ENCODE results near the gene DMRTC2.

DNA sequence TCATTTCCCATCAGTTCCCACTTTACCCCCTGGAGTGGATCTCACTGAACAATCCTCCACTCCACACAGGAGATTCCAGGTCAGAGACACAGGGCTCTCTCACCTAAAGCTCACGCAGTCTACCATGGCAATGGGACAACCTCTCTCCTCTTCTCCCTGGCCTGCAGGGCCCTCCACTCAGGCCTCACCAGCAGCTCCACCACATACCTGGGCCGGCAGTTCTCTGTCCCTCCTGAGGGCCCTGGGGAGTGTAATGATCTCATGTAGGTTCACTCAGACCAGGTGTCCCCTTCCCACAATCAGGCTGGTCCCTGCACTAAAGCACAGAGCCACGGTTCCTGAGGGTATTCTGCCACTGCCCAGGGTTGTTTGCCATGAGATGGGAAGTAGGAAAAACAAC, 32.9 kb upstream of the DMRTC2 start:
- TF ChIP-seq CTCF (IDR thresholded peaks at IDR 0.05) (no peak), POLR2A (IDR thresholded peaks at IDR 0.05) (no peak)
